ENCODE measurements around the gene OPCML.
A peak's percentile ranks its signal among the peaks of the same experiment; 100 is the strongest.

DNA sequence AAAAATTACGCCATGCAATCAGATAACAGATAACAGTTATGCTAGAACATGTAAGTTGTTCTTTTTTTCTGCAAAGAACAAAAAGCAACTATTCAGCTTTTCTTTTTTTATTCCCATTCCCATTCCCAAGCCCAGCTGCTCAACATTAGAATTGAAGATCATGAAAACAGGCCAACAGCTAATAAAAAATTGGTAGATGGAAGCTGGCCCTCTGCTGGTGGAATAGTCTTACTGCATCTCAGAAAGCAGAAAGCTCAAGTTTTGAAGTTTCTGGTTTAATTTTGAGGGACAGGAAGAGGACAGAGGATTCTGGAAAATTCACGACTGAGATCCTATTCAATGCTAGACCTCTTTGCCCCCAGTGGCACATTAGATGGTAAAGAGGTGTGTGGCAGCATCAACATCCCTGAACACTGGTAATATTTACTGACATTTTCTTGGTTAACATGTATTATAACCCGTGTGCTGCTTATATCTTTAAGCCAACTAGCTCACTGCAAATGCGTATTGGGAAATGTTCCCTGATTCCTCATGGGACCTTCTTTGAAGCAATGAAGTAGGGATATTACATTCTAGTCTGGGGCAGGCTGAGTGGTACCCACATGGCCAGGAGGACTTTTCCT, 591.2 kb downstream of the OPCML start:
- TF ChIP-seq, protein P1, sequence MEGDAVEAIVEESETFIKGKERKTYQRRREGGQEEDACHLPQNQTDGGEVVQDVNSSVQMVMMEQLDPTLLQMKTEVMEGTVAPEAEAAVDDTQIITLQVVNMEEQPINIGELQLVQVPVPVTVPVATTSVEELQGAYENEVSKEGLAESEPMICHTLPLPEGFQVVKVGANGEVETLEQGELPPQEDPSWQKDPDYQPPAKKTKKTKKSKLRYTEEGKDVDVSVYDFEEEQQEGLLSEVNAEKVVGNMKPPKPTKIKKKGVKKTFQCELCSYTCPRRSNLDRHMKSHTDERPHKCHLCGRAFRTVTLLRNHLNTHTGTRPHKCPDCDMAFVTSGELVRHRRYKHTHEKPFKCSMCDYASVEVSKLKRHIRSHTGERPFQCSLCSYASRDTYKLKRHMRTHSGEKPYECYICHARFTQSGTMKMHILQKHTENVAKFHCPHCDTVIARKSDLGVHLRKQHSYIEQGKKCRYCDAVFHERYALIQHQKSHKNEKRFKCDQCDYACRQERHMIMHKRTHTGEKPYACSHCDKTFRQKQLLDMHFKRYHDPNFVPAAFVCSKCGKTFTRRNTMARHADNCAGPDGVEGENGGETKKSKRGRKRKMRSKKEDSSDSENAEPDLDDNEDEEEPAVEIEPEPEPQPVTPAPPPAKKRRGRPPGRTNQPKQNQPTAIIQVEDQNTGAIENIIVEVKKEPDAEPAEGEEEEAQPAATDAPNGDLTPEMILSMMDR (IDR thresholded peaks at IDR 0.05) = peak; percentile 46 to 72 (median 64)
- no peak for TF ChIP-seq POLR2A (IDR thresholded peaks at IDR 0.05)
